Fibroblast of skin of right quadriceps (primary cell): ENCODE measurements around the gene PTGFR.

Source experiments
- DNase-seq: peaks from one replicate; pipeline ENCODE4 v3.0.0-alpha.2; 2013

PTGFR gene, protein sequence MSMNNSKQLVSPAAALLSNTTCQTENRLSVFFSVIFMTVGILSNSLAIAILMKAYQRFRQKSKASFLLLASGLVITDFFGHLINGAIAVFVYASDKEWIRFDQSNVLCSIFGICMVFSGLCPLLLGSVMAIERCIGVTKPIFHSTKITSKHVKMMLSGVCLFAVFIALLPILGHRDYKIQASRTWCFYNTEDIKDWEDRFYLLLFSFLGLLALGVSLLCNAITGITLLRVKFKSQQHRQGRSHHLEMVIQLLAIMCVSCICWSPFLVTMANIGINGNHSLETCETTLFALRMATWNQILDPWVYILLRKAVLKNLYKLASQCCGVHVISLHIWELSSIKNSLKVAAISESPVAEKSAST

DNA sequence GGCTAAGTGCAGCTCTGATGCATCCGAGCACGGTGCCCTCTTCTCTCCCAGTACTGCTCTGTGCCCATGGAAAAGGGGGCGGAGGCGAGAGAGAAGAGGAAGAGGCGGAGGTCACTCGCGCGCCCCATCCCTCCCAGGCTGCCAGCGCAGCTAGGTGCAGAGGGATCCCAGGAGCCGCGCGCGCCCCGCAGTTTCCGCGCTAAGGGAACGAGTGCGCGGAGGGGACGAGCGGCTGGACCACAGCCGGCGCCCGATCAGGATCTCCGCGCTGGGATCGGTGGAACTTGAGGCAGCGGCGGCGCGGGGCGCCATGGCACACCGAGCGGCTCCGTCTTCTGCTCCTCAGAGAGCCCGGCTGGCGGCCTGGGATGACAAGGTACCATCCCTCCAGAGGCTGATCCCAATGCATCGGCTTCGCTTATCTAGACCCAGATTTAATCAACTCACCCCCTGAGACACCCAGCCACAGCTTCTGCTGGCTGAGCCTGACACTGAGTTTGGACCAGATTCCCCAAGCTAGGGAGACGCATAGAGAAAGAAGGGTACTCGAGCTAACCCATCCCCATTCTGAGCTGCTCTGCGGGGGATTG is at the start of gene PTGFR:
Gene PTGFR (plus strand): TSS at position 114 of the 590 bp plus-strand sequence. CDS start 1,770 bp downstream, outside the sequence.
- peak; percentile 39 for DNase-seq

GRCh38 chr1:78441921-78442320 is 48.9 kb upstream of the PTGFR start:
- DNase-seq, result peak; percentile 66

DNA sequence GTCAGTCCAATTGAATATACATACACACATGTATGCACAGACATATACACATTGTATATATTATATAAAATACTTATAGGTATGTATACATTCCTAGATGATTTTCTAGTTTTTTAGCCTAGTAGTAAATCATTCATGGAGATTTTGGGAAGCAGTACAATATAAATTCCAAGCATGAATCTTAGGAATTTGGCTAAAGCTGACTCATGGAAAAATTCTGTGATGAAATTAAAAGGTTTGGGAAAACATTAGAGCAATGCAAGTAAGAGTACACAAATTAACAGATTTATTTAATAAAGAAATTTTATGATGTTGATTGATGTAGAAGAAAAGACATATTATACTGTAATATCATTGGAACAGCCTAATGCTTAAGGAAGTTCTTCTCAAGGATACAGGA is 43.7 kb upstream of the PTGFR start:
- DNase-seq, result peak; percentile 62

GRCh38 chr1:78464449-78464891 is 26.3 kb upstream of the PTGFR start:
- no peak for DNase-seq

DNA sequence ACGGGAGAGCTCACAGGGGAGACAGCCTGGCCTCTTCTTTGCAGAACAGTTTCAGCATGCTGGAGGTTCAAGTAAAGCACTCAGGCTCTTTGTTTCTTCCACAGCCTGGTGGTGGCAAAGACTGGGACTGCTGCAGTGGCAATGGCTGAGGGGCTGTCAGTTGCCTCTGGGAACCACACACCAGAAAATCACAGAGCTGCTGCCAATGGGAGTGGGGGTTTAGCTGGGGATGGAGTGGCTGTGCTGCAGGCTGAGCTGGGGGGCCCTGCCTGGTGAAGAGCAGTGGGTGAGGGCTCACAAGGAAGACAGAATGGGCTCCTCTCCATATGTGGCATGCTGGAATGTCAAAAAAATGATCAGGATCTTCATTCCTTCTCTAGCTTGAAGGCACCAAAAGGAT is 25.6 kb upstream of the PTGFR start:
- no peak for DNase-seq

DNA sequence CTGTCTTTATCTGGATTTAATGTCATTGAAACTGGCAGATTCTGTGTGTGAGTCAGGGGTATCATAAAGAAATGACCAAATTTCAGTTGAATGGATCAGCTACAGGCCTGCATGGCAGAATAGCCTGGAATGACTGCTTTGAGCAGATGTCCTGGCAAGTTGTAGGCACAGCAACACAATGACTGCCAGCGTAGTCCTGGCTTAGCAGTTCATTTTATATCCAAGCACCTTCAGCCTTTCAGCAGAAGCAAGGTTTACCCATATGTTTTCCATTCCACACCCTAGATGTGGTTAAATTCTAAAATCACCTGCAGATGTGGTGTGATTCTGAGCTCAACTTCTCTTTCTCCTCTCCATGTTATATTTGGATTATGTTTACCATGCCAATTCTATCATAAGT is 22.3 kb upstream of the PTGFR start:
- DNase-seq, result no peak

DNA sequence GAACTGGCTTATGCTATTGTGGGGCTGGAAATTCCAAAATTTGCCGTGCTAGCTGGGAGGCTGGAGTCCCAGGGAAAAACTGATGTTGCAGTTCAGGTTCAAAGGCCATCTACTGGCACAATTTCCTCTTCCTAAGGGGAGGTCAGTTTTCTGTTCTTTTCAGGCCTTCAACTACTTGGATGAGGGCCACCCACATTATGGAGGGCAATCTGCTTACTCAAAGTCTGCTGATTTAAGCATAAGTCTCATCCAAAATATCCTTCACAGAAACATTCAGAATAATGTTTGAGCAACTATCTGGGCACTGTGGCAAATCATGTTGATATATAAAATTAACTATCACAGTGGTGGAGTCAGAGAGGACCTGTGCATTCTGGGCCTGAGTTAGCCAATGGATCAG is 21.2 kb upstream of the PTGFR start:
- no peak for DNase-seq

- peak; percentile 28 for DNase-seq
Observed at GRCh38 chr1:78471890-78472620, 18.7 kb upstream of the PTGFR start.

GRCh38 chr1:78472851-78473496 is 17.8 kb upstream of the PTGFR start:
- no peak for DNase-seq

GRCh38 chr1:78474092-78474491 is 16.7 kb upstream of the PTGFR start:
- DNase-seq, result no peak

GRCh38 chr1:78475888-78476610 is 14.7 kb upstream of the PTGFR start:
- no peak for DNase-seq

GRCh38 chr1:78483903-78484302 is 6.9 kb upstream of the PTGFR start:
- DNase-seq, result peak; percentile 64

- peak; percentile 74 for DNase-seq
Observed at GRCh38 chr1:78491451-78492071, 787 bp downstream of the PTGFR start.

DNA sequence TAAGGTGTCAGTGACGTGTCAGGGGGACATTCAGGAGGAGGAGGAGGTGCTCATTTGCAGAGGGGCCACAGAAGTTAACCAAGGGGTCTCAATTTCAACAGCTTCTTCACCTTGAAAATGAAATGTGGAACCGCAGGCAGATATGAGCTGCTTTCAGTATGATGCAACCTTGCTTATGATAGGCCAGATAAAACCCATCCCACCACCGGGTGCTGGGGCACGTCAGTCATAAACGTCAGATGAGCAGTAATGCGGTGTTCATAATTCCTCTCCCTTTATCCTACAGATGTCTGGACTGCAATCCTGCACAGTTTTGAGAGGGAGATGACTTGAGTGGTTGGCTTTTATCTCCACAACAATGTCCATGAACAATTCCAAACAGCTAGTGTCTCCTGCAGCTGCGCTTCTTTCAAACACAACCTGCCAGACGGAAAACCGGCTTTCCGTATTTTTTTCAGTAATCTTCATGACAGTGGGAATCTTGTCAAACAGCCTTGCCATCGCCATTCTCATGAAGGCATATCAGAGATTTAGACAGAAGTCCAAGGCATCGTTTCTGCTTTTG is 1.7 kb downstream of the PTGFR start:
- DNase-seq, result peak; percentile 62

DNA sequence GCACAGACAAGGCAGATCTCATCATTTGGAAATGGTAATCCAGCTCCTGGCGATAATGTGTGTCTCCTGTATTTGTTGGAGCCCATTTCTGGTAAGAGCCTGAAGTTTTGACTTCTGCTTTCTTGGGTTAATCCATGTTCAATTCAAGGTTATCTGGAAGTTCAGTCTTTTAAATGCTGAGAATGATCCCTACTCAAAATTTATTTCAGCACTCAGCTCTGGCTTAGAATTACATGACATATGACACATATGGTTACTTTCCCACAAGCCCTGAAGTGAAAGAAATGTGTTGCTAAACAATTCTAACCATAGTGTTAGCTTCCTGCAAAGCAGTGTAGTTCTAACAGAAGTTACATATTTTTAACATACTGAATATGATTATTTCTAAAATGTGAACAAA is 2.7 kb downstream of the PTGFR start:
- DNase-seq, result peak; percentile 51

- peak; percentile 78 for DNase-seq
Observed at GRCh38 chr1:78497201-78497600, 6.4 kb downstream of the PTGFR start.

- no peak for DNase-seq
Observed at GRCh38 chr1:78500529-78500928, 9.8 kb downstream of the PTGFR start.

DNA sequence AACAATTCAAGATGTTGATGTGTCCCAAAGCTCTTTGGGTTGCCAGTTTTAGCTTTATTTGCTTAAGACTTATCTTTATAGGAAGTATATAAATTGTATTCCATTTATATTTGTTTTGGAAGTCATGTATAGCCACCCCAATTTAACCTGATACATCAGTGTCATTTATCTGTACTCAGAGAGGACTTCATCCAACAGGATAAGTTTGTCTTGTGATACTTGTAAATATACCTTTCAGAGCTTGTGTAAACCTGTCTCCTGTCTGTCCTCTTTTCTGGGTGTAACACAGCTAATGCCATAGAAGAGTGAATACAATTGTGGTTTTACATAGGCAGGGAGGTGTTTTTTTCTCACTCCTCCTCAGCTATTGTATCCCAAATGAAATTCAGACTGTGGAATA is 10.4 kb downstream of the PTGFR start:
- no peak for DNase-seq

DNA sequence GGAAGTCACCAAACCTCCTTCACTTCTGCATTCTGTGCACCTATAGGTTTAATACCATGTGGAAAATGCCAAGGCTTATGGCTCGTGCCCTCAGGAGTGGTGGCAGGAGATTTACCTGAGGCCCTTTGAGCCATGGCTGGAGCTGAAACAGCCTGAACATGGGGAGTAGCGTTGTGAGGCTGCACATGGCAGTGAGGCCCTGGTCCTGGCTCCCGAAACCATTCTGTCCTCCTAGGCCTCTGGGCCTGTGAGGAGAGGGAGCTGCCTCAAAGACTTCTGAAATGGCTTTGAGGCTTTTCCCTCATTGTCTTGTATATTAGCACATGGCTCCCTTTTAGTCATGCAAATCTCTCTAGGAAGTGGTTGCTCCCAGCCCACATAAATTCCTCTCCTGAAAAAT is 20.6 kb downstream of the PTGFR start:
- DNase-seq, result no peak

DNA sequence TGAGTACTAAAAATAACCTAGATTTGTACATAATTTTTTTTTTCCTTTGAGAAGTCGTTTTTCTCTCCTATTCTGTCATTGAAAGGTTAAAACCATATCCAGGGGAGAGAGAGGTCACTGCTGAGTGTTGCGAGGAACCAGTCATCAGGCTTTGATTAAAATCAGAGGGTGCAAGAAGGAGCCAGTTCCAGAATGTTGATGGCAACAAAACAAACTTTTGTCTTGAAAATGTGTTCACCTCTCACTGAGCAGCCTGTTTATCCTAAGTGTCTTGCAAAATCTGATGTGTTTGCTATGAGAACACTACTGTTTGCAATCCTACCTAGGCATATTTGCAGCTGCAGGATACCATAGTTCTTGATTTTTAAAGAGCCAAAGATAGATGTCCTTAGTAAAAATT is 25.9 kb downstream of the PTGFR start:
- no peak for DNase-seq

- peak; percentile 38 for DNase-seq
Observed at GRCh38 chr1:78519446-78519845, 28.7 kb downstream of the PTGFR start.

GRCh38 chr1:78520216-78520615 is 29.4 kb downstream of the PTGFR start:
- peak; percentile 19 for DNase-seq
